ENCODE measurements around the gene PTPRE.

DNA sequence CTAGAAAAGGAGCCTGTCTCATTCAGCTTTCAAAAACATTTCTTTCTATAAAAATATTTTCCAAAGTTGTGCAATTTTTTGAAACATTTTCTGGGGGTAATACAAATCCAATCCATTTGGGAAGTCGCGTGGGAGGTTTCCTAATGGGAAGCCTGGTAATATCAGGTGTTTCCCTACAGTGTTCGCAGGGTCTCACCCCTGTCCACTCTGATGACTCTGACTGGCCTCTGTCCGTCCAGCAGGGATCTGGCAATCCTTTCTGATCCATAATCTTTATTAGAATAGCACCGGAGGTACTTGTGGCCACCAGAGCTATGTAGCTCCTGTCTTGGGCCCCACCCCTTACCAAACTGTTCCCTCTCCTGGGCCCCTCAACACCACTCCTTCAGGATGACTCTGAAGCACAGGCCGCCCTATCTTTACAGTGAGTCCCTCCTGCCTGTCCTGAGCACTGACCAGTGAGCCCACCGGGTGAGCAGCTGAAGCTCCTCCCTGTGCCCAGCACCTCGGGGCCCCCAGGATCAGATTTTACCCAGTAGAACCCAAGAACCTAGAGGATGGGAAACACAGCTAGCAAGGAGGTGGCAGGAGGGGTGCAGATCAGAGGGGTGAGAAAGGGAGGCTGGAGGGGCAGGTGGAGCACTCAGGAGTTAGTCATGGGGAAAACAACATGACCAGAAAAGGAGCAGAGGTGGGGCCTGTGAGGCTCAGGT is 84.8 kb downstream of the PTPRE start:
- TF ChIP-seq ZFP3 (CRISPR knock-in tag; IDR thresholded peaks at IDR 0.05) (no peak), PPARA (CRISPR knock-in tag; IDR thresholded peaks at IDR 0.05; ENCODE audit: borderline replicate concordance) (no peak), ZNF70 (CRISPR knock-in tag; IDR thresholded peaks at IDR 0.05) (no peak), RARB (CRISPR knock-in tag; IDR thresholded peaks at IDR 0.05) (no peak), ZNF565 (CRISPR knock-in tag; conservative IDR thresholded peaks at IDR 0.05; ENCODE audit: low read depth) (no peak), ARNTL (CRISPR knock-in tag; IDR thresholded peaks at IDR 0.05; ENCODE audit: borderline replicate concordance, low read depth) (no peak)

Data from SK-N-SH treated with all-trans-retinoic acid at 6 μM for 48 hours (cell line).